Trophoblast cell (in vitro differentiated cells and primary cell): ENCODE data around the gene KCNK13.

Experiments used
- DNase-seq, 2 donors: peaks; one replicate each; pipeline ENCODE4 v3.0.0-alpha.2; 2016
- H2AFZ ChIP-seq: 2 replicates; pipeline ENCODE4 v1.6.1; 2013; ENCODE audit warnings: low read length, moderate library complexity, mild to moderate bottlenecking; ENCODE audit not compliant: insufficient read depth, poor library complexity
- H2AK5ac ChIP-seq: 2 replicates; pipeline ENCODE4 v1.6.1; 2013; ENCODE audit warnings: mild to moderate bottlenecking, low read length
- H2BK120ac ChIP-seq: 2 replicates; pipeline ENCODE4 v1.6.1; 2013; ENCODE audit warnings: low read length, mild to moderate bottlenecking, moderate library complexity; ENCODE audit not compliant: insufficient read depth, poor library complexity
- H2BK12ac ChIP-seq: 2 replicates; pipeline ENCODE4 v1.6.1; 2013; ENCODE audit warnings: mild to moderate bottlenecking, low read length, moderate library complexity
- H2BK5ac ChIP-seq: 2 replicates; pipeline ENCODE4 v1.6.1; 2013; ENCODE audit warnings: low read length, low read depth, moderate library complexity, mild to moderate bottlenecking; ENCODE audit not compliant: poor library complexity
- H3K14ac ChIP-seq: 2 replicates; pipeline ENCODE4 v1.6.1; 2013; ENCODE audit warnings: mild to moderate bottlenecking, low read length
- H3K18ac ChIP-seq: 2 replicates; pipeline ENCODE4 v1.6.1; 2013; ENCODE audit warnings: mild to moderate bottlenecking, low read length
- H3K23ac ChIP-seq: 2 replicates; pipeline ENCODE4 v1.6.1; 2013; ENCODE audit warnings: low read length
- H3K27ac ChIP-seq: 2 replicates; pipeline ENCODE4 v1.5.1; 2013; ENCODE audit warnings: low read depth, mild to moderate bottlenecking, inconsistent platforms, low read length, moderate library complexity
- H3K27me3 ChIP-seq: 2 replicates; pipeline ENCODE4 v1.6.1; 2013; ENCODE audit warnings: inconsistent platforms, mild to moderate bottlenecking, low read length, moderate library complexity; ENCODE audit not compliant: insufficient read depth
- H3K36me3 ChIP-seq, 2 experiments: 1 replicate in 1 of 2; 2 replicates in 1 of 2; pipeline ENCODE4 v1.6.1; 2013; ENCODE audit warnings: low read length in 2 of 2, mild to moderate bottlenecking in 2 of 2, moderate library complexity in 1 of 2; ENCODE audit not compliant: insufficient read depth in 2 of 2, control insufficient read depth in 1 of 2
- H3K4ac ChIP-seq: 2 replicates; pipeline ENCODE4 v1.6.1; 2013; ENCODE audit warnings: low read depth, mild to moderate bottlenecking, low read length, moderate library complexity
- H3K4me1 ChIP-seq, 2 experiments: 1 replicate in 1 of 2; 2 replicates in 1 of 2; pipeline ENCODE4 v1.6.1; 2013; ENCODE audit warnings: low read length in 2 of 2, mild to moderate bottlenecking in 2 of 2, moderate library complexity in 1 of 2; ENCODE audit not compliant: insufficient read depth in 2 of 2, control insufficient read depth in 1 of 2
- H3K4me2 ChIP-seq: 2 replicates; pipeline ENCODE4 v1.6.1; 2013; ENCODE audit warnings: inconsistent platforms, mild to moderate bottlenecking, low read length, moderate library complexity
- H3K4me3 ChIP-seq: 2 replicates; pipeline ENCODE4 v1.5.1; 2013; ENCODE audit warnings: mild to moderate bottlenecking, low read depth, low read length, inconsistent platforms
- H3K79me1 ChIP-seq: one replicate; pipeline ENCODE4 v1.6.1; 2013; ENCODE audit warnings: low read length
- H3K79me2 ChIP-seq: 2 replicates; pipeline ENCODE4 v1.6.1; 2013; ENCODE audit warnings: low read length, mild to moderate bottlenecking; ENCODE audit not compliant: control insufficient read depth, insufficient read depth, poor library complexity
- H3K9ac ChIP-seq: 2 replicates; pipeline ENCODE4 v1.6.1; 2013; ENCODE audit warnings: mild to moderate bottlenecking, low read length
- H3K9me3 ChIP-seq: 2 replicates; pipeline ENCODE4 v1.6.1; 2013; ENCODE audit warnings: low read depth, mild to moderate bottlenecking, control low read depth, inconsistent platforms, low read length; ENCODE audit not compliant: insufficient read depth
- H4K12ac ChIP-seq: 2 replicates; pipeline ENCODE4 v1.6.1; 2013; ENCODE audit warnings: low read depth, mild to moderate bottlenecking, low read length, moderate library complexity
- H4K8ac ChIP-seq: 2 replicates; pipeline ENCODE4 v1.6.1; 2013; ENCODE audit warnings: low read depth, mild to moderate bottlenecking, low read length, moderate library complexity
- H4K91ac ChIP-seq: one replicate; pipeline ENCODE4 v1.6.1; 2013; ENCODE audit warnings: low read depth, mild to moderate bottlenecking, low read length, moderate library complexity
- WGBS: extraction: QIAGEN DNeasy Blood & Tissue Kit; methylation state at CpG from one replicate; pipeline ENCODE4 v1.1.7; 2013; ENCODE audit warnings: missing lambda C conversion rate; ENCODE audit not compliant: insufficient read length, insufficient coverage; ENCODE audit errors: extremely low coverage; 5-methylcytosine and 5-hydroxymethylcytosine counted together

KCNK13 gene

DNA sequence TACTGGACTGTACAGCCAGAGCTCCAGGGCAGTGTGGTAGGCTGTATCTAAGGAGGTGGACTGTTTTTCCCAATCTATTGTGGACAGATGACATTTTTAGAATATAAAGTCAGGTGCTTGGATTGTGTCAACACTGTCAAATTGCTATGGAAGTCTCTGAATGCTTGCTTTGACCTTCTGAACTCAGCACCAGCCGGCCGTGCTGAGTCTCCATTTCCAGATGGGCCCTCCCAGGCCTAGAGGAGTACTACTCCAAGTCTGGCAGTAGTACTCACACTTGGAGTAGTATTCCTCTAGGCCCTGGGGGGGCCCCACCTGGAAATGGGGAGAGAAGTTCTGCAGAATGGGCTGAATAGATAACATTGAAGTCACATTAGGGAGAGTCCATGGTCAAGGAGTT is 16.2 kb upstream of the KCNK13 start:
- no peak overlapping the region for H2BK5ac ChIP-seq
- H2BK120ac ChIP-seq: no peak overlapping the region
- H3K9me3 ChIP-seq: no peaks in the 10 kb centered on the region
- H3K4me2 ChIP-seq: no peak overlapping the region
- H3K4me1 ChIP-seq: peaks cover 0 to 3% of the 10 kb centered on the region in 2 experiments
- H3K4me3 ChIP-seq: no peak overlapping the region
- WGBS: no CpG with 5 or more reads among the region's 2 CpGs
- H3K14ac ChIP-seq: no peak overlapping the region
- H3K4ac ChIP-seq: no peak overlapping the region
- no peak overlapping the region for H3K27ac ChIP-seq
- no peaks in the 10 kb centered on the region for H3K79me1 ChIP-seq
- H4K91ac ChIP-seq: no peak overlapping the region
- no peaks in the 10 kb centered on the region for H3K27me3 ChIP-seq
- H4K12ac ChIP-seq: no peak overlapping the region
- no peak overlapping the region for H4K8ac ChIP-seq
- peak in 1 of 2 donors; percentile 10 for DNase-seq
- no peaks in the 10 kb centered on the region for H3K79me2 ChIP-seq
- no peak overlapping the region for H3K9ac ChIP-seq
- no peak overlapping the region for H3K18ac ChIP-seq
- no peak overlapping the region for H2BK12ac ChIP-seq
- no peak overlapping the region for H2AFZ ChIP-seq
- no peak overlapping the region for H3K23ac ChIP-seq
- peaks cover 7 to 9% of the 10 kb centered on the region in 2 experiments for H3K36me3 ChIP-seq
- H2AK5ac ChIP-seq: no peak overlapping the region

DNA sequence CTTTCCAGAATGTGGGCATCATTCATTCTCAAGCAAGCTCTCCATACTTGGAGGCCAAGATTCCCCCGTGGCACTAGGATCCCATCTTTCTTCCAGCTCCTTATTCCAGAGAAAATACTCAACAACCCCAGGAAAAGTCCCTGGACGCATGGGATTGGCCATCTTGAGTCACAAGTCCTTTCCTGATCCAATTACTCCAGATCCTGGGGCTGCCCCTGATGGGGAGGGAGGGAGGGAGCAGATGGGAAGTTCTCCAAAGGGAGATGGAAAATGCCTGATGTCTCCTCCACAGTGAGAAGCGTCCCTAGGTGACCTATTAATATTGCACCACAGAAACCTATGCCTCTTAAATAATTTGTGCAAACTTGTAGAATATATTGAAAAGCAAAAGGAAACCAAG is 12.4 kb upstream of the KCNK13 start:
- H4K91ac ChIP-seq: no peak overlapping the region
- H2BK12ac ChIP-seq: no peak overlapping the region
- H3K4me2 ChIP-seq: no peak overlapping the region
- H4K12ac ChIP-seq: no peak overlapping the region
- no peaks in the 10 kb centered on the region for H3K27me3 ChIP-seq
- H3K18ac ChIP-seq: no peak overlapping the region
- no peaks in the 10 kb centered on the region for H3K9me3 ChIP-seq
- H2BK120ac ChIP-seq: no peak overlapping the region
- no peaks in the 10 kb centered on the region for H3K79me1 ChIP-seq
- H3K36me3 ChIP-seq: peaks cover 3 to 4% of the 10 kb centered on the region in 2 experiments
- H2AK5ac ChIP-seq: no peak overlapping the region
- peaks cover 3 to 4% of the 10 kb centered on the region in 2 experiments for H3K4me1 ChIP-seq
- H3K4ac ChIP-seq: no peak overlapping the region
- no peak overlapping the region for H3K23ac ChIP-seq
- H2BK5ac ChIP-seq: no peak overlapping the region
- no peak overlapping the region for H3K4me3 ChIP-seq
- WGBS: no CpG with 5 or more reads among the region's 3 CpGs
- H4K8ac ChIP-seq: no peak overlapping the region
- no peak overlapping the region for H2AFZ ChIP-seq
- no peak overlapping the region for H3K9ac ChIP-seq
- no peak overlapping the region for H3K27ac ChIP-seq
- H3K14ac ChIP-seq: no peak overlapping the region
- DNase-seq: no peak
- no peaks in the 10 kb centered on the region for H3K79me2 ChIP-seq

DNA sequence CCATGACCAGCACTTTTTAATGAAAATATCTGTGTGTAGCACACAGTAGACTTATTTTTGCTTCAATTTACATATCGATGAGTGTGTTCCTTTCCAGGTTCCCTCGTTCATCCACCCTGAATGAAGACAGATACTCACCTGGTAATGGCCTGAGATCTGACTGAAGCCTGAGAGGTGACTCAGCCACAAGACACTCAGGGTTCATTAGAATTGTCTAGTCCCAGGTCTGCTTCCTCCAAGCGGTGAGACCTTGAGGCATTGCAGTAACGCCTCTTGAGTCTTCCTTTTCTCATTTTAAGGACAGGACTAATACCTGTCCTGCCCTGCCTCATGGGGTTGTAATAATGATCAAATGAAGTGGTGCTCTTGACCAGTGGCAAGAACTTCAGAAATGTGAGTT is 11.5 kb upstream of the KCNK13 start:
- H3K4me1 ChIP-seq: peaks cover 3 to 4% of the 10 kb centered on the region in 2 experiments
- no peak overlapping the region for H2BK12ac ChIP-seq
- no peak overlapping the region for H4K12ac ChIP-seq
- no peak overlapping the region for H4K91ac ChIP-seq
- peak in 1 of 2 donors; percentile 11 for DNase-seq
- no peak overlapping the region for H2BK5ac ChIP-seq
- no peak overlapping the region for H3K27ac ChIP-seq
- H2AK5ac ChIP-seq: no peak overlapping the region
- H3K18ac ChIP-seq: no peak overlapping the region
- no peak overlapping the region for H4K8ac ChIP-seq
- no peak overlapping the region for H2BK120ac ChIP-seq
- no CpG with 5 or more reads among the region's 4 CpGs for WGBS
- H3K4ac ChIP-seq: no peak overlapping the region
- H3K4me2 ChIP-seq: no peak overlapping the region
- H3K4me3 ChIP-seq: no peak overlapping the region
- H3K9ac ChIP-seq: no peak overlapping the region
- H3K79me2 ChIP-seq: no peaks in the 10 kb centered on the region
- no peaks in the 10 kb centered on the region for H3K79me1 ChIP-seq
- no peak overlapping the region for H3K23ac ChIP-seq
- H2AFZ ChIP-seq: no peak overlapping the region
- no peaks in the 10 kb centered on the region for H3K27me3 ChIP-seq
- no peak overlapping the region for H3K14ac ChIP-seq
- no peaks in the 10 kb centered on the region for H3K9me3 ChIP-seq
- H3K36me3 ChIP-seq: peaks cover 0 to 4% of the 10 kb centered on the region in 2 experiments

GRCh38 chr14:90053044-90053443 is 8.8 kb upstream of the KCNK13 start:
- Histone ChIP-seq H3K79me1 (no peaks in the 10 kb centered on the region), H3K79me2 (no peaks in the 10 kb centered on the region), H3K9ac (no peak overlapping the region), H2BK12ac (no peak overlapping the region), H2AK5ac (no peak overlapping the region), H4K91ac (no peak overlapping the region), H3K4me2 (no peak overlapping the region), H3K9me3 (no peaks in the 10 kb centered on the region), H2BK5ac (no peak overlapping the region), H3K4ac (no peak overlapping the region), H3K4me1 (peaks cover 2 to 4% of the 10 kb centered on the region in 2 experiments), H3K36me3 (no peaks in the 10 kb centered on the region), H2BK120ac (no peak overlapping the region), H3K18ac (no peak overlapping the region), H3K23ac (no peak overlapping the region), H3K4me3 (no peak overlapping the region), H4K12ac (no peak overlapping the region), H3K27me3 (no peaks in the 10 kb centered on the region), H3K27ac (no peak overlapping the region), H3K14ac (no peak overlapping the region), H4K8ac (no peak overlapping the region), H2AFZ (no peak overlapping the region)
- no peak for DNase-seq
- WGBS: no CpG with 5 or more reads among the region's 2 CpGs
